Smooth muscle cell (in vitro differentiated cells): Measurements from ENCODE around the gene MTFR1L. TPM values are rescaled to one million over a fixed set of nuclear protein-coding genes. Genes with fewer than 3 reads are reported as not detected.

Experiments
- DNase-seq: peaks from one replicate; lab custom pipeline; 2025; ENCODE audit not compliant: unreplicated experiment; lab: John Stamatoyannopoulos, UW
- H2AFZ ChIP-seq: fragments of 200-600 bp; sonication (generic); 2 replicates; pipeline ENCODE4 v1.6.0; 2016; ENCODE audit warnings: antibody characterized with exemption, low read depth, mild to moderate bottlenecking
- H3F3A ChIP-seq: fragments of 200-600 bp; sonication (generic); 2 replicates; pipeline ENCODE4 v1.6.0; 2017; ENCODE audit warnings: antibody characterized with exemption, low read depth
- H3K27ac ChIP-seq: fragments of 200-600 bp; sonication (generic); 2 replicates; pipeline ENCODE4 v1.5.1; 2016; ENCODE audit warnings: low read depth, mild to moderate bottlenecking
- H3K27me3 ChIP-seq: fragments of 200-600 bp; sonication (generic); 2 replicates; pipeline ENCODE4 v1.6.1; 2016; ENCODE audit warnings: low read depth, mild to moderate bottlenecking
- H3K36me3 ChIP-seq: fragments of 200-600 bp; sonication (generic); 2 replicates; pipeline ENCODE4 v1.5.1; 2016; ENCODE audit warnings: low read depth
- H3K4me1 ChIP-seq: fragments of 200-600 bp; sonication (generic); 2 replicates; pipeline ENCODE4 v1.5.1; 2016; ENCODE audit warnings: low read depth
- H3K4me2 ChIP-seq: fragments of 200-600 bp; sonication (generic); 2 replicates; pipeline ENCODE4 v1.6.0; 2016; ENCODE audit warnings: mild to moderate bottlenecking
- H3K4me3 ChIP-seq: fragments of 200-600 bp; sonication (generic); 2 replicates; pipeline ENCODE4 v1.5.1; 2016; ENCODE audit warnings: mild to moderate bottlenecking
- H3K79me2 ChIP-seq: fragments of 200-600 bp; sonication (generic); 2 replicates; pipeline ENCODE4 v1.6.0; 2016; ENCODE audit warnings: low read depth, mild to moderate bottlenecking
- H3K9ac ChIP-seq: fragments of 200-600 bp; sonication (generic); 2 replicates; pipeline ENCODE4 v1.6.0; 2016; ENCODE audit warnings: low read depth
- H3K9me3 ChIP-seq: fragments of 200-600 bp; sonication (generic); replicated peaks from 2 replicates; pipeline ENCODE4 v1.5.1; 2016; ENCODE audit warnings: low read depth
- H4K20me1 ChIP-seq: fragments of 200-600 bp; sonication (generic); 2 replicates; pipeline ENCODE4 v1.6.0; 2016; ENCODE audit warnings: low read depth
- WGBS: methylation state at CpG from one replicate; pipeline ENCODE4 v1.1.7; 2016; ENCODE audit warnings: low lambda C conversion rate; 5-methylcytosine and 5-hydroxymethylcytosine counted together
- polyA plus RNA-seq: library from polyadenylated mRNA; unstranded; fragments of >200 nt; fragmentation: Nextera tagmentation; extraction: Ambion mirVana; gene quantifications from 2 replicates; pipeline ENCODE4 v1.2.1, GENCODE V29; 2016
- total RNA-seq: library from RNA; depleted of rRNA; stranded (reverse); fragments of >200 nt; gene quantifications from 2 replicates; pipeline ENCODE4 v1.2.3, GENCODE V29; 2014
- TF ChIP-seq, protein P1 (sequence below): fragments of 200-600 bp; sonication (generic); IDR thresholded peaks from 2 replicates; pipeline ENCODE4 v1.5.1; 2017; ENCODE audit warnings: borderline replicate concordance, mild to moderate bottlenecking, antibody characterized with exemption; ENCODE audit not compliant: insufficient read depth, poor library complexity, severe bottlenecking

The MTFR1L gene
- total and polyA plus RNA-seq, 2 experiments from 2014 or later = 47.2 to 63.9 TPM

DNA sequence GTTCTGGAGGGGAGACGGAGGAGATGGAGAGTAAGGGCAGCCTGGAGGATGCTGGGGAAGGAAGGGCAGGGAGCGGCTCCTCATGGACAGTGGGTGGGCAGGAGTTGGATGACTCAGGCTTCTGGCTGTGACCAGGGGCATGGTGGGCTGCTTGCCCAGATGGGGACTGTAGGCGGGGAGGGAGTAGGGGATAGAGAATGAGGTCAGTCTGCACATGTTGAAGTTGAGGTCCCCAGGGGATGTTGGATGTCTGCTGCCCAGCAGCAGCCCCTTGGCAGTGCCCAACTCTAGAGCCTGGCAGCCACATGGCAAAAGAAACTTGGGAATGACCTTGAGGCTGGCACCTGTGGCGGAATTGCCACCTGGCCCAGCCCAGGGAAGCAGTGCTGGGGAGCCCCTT lies 13.3 kb upstream of the MTFR1L start:
- Histone ChIP-seq H3F3A (no peaks in the 10 kb centered on the region), H3K27ac (no peak overlapping the region), H3K36me3 (no peaks in the 10 kb centered on the region), H3K4me1 (no peaks in the 10 kb centered on the region), H3K9me3 (no peaks in the 10 kb centered on the region), H3K4me3 (no peak overlapping the region), H4K20me1 (peaks cover 16% of the 10 kb centered on the region), H3K4me2 (peak overlapping the region; percentile 2), H2AFZ (no peak overlapping the region), H3K27me3 (no peaks in the 10 kb centered on the region), H3K79me2 (peaks cover 4% of the 10 kb centered on the region), H3K9ac (no peak overlapping the region)
- WGBS = 77% methylated on average over 4 of the region's 4 CpGs
- TF ChIP-seq, protein P1, sequence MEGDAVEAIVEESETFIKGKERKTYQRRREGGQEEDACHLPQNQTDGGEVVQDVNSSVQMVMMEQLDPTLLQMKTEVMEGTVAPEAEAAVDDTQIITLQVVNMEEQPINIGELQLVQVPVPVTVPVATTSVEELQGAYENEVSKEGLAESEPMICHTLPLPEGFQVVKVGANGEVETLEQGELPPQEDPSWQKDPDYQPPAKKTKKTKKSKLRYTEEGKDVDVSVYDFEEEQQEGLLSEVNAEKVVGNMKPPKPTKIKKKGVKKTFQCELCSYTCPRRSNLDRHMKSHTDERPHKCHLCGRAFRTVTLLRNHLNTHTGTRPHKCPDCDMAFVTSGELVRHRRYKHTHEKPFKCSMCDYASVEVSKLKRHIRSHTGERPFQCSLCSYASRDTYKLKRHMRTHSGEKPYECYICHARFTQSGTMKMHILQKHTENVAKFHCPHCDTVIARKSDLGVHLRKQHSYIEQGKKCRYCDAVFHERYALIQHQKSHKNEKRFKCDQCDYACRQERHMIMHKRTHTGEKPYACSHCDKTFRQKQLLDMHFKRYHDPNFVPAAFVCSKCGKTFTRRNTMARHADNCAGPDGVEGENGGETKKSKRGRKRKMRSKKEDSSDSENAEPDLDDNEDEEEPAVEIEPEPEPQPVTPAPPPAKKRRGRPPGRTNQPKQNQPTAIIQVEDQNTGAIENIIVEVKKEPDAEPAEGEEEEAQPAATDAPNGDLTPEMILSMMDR = no peak
- DNase-seq = no peak

DNA sequence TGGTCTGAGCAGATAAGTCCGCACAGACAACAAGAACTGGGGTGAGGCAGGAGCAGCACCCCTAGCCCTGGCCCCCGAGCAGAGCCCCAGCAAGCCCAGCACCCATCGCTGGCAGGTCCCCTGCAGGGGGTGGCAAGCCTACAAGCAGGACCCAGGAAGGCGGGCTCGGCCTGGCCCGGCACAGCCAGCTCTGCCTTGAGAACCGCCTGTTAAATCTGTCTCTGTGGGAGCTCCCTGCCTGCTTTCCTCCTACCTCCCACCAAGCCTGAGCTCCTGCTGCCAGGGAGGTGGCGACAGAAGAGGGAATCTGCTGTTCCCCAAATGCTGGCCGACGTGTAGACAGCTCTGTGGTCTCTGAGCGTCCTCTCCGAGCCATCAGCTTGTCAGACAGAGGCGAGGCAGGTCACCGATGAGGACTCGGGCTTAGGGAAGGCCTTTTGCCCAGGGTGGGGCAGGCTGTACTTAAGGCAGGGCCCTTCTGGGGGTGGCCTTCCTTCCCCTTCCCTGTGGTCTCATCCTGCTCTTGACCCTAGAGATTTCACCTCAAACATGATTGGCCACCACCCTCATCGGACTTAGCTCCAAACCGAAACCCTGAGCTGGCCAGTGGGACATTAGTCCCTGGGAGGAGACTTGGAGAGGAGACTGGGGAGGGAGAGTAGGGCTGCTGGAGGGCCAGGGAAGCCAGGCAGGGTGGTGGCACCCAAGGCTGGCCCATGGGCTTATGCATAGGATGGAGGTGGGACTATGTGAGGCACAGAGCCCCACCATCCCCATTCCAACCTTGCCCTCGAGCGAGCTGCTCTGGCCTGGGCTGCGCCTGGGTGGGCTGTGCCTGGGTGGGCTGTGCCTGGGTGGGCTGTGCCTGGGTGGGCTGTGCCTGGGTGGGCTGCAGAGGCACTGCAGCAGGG lies 12.0 kb upstream of the MTFR1L start:
- Histone ChIP-seq H3K27me3 (no peaks in the 10 kb centered on the region), H3K27ac (no peak overlapping the region), H4K20me1 (peaks cover 16% of the 10 kb centered on the region), H3K4me1 (no peaks in the 10 kb centered on the region), H3K36me3 (no peaks in the 10 kb centered on the region), H3K79me2 (no peaks in the 10 kb centered on the region), H3K4me2 (no peak overlapping the region), H3F3A (no peaks in the 10 kb centered on the region), H3K9me3 (no peaks in the 10 kb centered on the region), H3K4me3 (no peak overlapping the region), H2AFZ (no peak overlapping the region), H3K9ac (no peak overlapping the region)
- TF ChIP-seq, protein P1 = no peak
- DNase-seq = no peak
- WGBS = 96% methylated on average over 17 of the region's 20 CpGs

DNA sequence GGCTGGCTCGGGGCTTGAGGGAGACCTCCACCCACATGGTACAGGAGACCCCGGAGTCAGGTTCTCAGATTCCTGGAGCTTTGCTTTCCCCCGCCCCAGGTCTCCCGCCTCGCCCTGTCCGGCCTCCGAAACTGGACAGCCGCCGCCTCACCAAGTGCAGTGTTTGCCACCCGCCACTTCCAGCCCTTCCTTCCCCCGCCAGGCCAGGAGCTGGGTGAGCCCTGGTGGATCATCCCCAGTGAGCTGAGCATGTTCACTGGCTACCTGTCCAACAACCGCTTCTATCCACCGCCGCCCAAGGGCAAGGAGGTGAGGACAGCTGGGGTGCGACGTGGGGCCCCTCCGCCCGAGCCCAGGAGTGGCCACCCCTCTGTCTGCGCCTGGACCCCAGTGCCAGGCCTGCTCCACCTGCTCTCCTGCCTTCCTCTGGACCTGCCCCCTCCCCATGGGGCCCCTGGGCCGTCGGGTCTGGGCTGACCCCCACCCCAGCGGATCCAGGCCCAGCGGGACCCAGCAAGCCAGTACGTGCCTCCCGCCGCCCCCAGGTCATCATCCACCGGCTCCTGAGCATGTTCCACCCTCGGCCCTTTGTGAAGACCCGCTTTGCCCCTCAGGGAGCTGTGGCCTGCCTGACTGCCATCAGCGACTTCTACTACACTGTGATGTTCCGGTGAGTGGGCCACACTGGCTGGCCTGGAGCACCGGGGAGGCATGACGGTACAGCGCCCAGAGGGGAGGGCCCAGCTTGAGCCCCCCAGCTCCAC lies 11.1 kb upstream of the MTFR1L start:
- WGBS = 96% methylated on average over 27 of the region's 34 CpGs
- H3K4me3 ChIP-seq = no peak overlapping the region
- H3F3A ChIP-seq = no peaks in the 10 kb centered on the region
- H3K4me1 ChIP-seq = no peaks in the 10 kb centered on the region
- no peak overlapping the region for H2AFZ ChIP-seq
- DNase-seq = no peak
- H3K9me3 ChIP-seq = no peaks in the 10 kb centered on the region
- no peaks in the 10 kb centered on the region for H3K36me3 ChIP-seq
- H3K27me3 ChIP-seq = no peaks in the 10 kb centered on the region
- no peaks in the 10 kb centered on the region for H3K79me2 ChIP-seq
- H3K4me2 ChIP-seq = no peak overlapping the region
- H3K9ac ChIP-seq = no peak overlapping the region
- H3K27ac ChIP-seq = no peak overlapping the region
- TF ChIP-seq, protein P1 = no peak
- peaks cover 13% of the 10 kb centered on the region for H4K20me1 ChIP-seq
